IMR-90 (cell line): Measurements from ENCODE around the gene S100A3. TPM values are rescaled to one million over a fixed set of nuclear protein-coding genes. Genes with fewer than 3 reads are reported as not detected.
"Not testable (repeated sequence)": the region's sequence is repeated elsewhere in the genome, so short reads cannot be mapped to it uniquely, and the experiment has no call there.

Source experiments
- ATAC-seq: fragments of 200-7000 bp; cut with Tn5 transposase; 2 replicates; pipeline ENCODE4 v1.9.1; 2020; ENCODE audit warnings: low read depth, mild to moderate bottlenecking, moderate library complexity
- BruUV-seq: library from RNA; stranded (reverse); fragments of 400-500 nt; replicated peaks from 2 replicates; lab custom pipeline; 2021; lab: Mats Ljungman, UMichigan
- CTCF ChIA-PET: fragments of 300-600 bp; formaldehyde crosslinking; extraction: SDS; loops from one replicate; lab custom pipeline; 2021; ENCODE audit warnings: antibody characterized with exemption; lab: Yijun Ruan, JAX
- POLR2A ChIA-PET: fragments of 300-600 bp; sonication (Branson Sonifier 250); formaldehyde crosslinking; loops from one replicate; lab custom pipeline; 2022; ENCODE audit warnings: antibody characterized with exemption; ENCODE audit not compliant: unreplicated experiment; lab: Charles Lee
- DNase-seq: peaks from one replicate; pipeline ENCODE4 v3.0.0; 2013
- H2AFZ ChIP-seq: replicated peaks from 2 replicates; pipeline ENCODE3; 2013; ENCODE audit warnings: low read length, mild to moderate bottlenecking; ENCODE audit not compliant: poor library complexity
- H2AK5ac ChIP-seq: 2 replicates; pipeline ENCODE4 v1.6.1; 2013; ENCODE audit warnings: low read depth, low read length, inconsistent platforms
- H2AK9ac ChIP-seq: replicated peaks from 2 replicates; pipeline ENCODE3; 2013; ENCODE audit warnings: mild to moderate bottlenecking, low read depth, low read length, moderate library complexity; ENCODE audit not compliant: poor library complexity
- H2BK120ac ChIP-seq: 2 replicates; pipeline ENCODE4 v1.6.1; 2013; ENCODE audit warnings: low read depth, low read length, inconsistent platforms
- H2BK15ac ChIP-seq: 3 replicates; pipeline ENCODE4 v1.6.1; 2013; ENCODE audit warnings: low read depth, low read length, inconsistent platforms
- H2BK20ac ChIP-seq: 2 replicates; pipeline ENCODE4 v1.6.1; 2013; ENCODE audit warnings: low read depth, mild to moderate bottlenecking, inconsistent platforms, low read length, moderate library complexity
- H2BK5ac ChIP-seq: 2 replicates; pipeline ENCODE4 v1.6.1; 2013; ENCODE audit warnings: mild to moderate bottlenecking, low read depth, low read length, inconsistent platforms; ENCODE audit not compliant: poor library complexity, severe bottlenecking
- H3K14ac ChIP-seq: replicated peaks from 2 replicates; pipeline ENCODE4 v1.6.1; 2013; ENCODE audit warnings: low read depth, low read length, inconsistent platforms
- H3K18ac ChIP-seq: 2 replicates; pipeline ENCODE4 v1.6.1; 2013; ENCODE audit warnings: low read depth, low read length, control low read depth
- H3K23ac ChIP-seq: 2 replicates; pipeline ENCODE4 v1.6.1; 2013; ENCODE audit warnings: low read depth, low read length, inconsistent platforms
- H3K27ac ChIP-seq: 2 replicates; pipeline ENCODE4 v1.5.1; 2013; ENCODE audit warnings: mild to moderate bottlenecking, control low read depth, low read length; ENCODE audit not compliant: insufficient read depth
- H3K27me3 ChIP-seq: 2 replicates; pipeline ENCODE4 v1.6.1; 2013; ENCODE audit warnings: low read length; ENCODE audit not compliant: control insufficient read depth, insufficient read depth
- H3K36me3 ChIP-seq: 2 replicates; pipeline ENCODE4 v1.6.1; 2013; ENCODE audit warnings: low read length, mixed read lengths; ENCODE audit not compliant: control insufficient read depth, insufficient read depth
- H3K4ac ChIP-seq: 2 replicates; pipeline ENCODE4 v1.6.1; 2013; ENCODE audit warnings: low read depth, low read length, inconsistent platforms
- H3K4me1 ChIP-seq: 2 replicates; pipeline ENCODE4 v1.6.1; 2013; ENCODE audit warnings: low read length, mixed read lengths; ENCODE audit not compliant: control insufficient read depth, insufficient read depth
- H3K4me2 ChIP-seq: 2 replicates; pipeline ENCODE4 v1.6.1; 2013; ENCODE audit warnings: low read depth, mild to moderate bottlenecking, control low read depth, low read length, moderate library complexity
- H3K4me3 ChIP-seq: 2 replicates; pipeline ENCODE4 v1.5.1; 2013; ENCODE audit warnings: low read depth, mild to moderate bottlenecking, control low read depth, low read length, moderate library complexity; ENCODE audit not compliant: insufficient read depth
- H3K56ac ChIP-seq: 2 replicates; pipeline ENCODE4 v1.6.1; 2013; ENCODE audit warnings: low read length, inconsistent platforms; ENCODE audit not compliant: insufficient read depth; ENCODE audit errors: extremely low read depth
- H3K79me1 ChIP-seq, 2 experiments: 2 replicates each; pipeline ENCODE4 v1.6.1; 2013; ENCODE audit warnings: low read length in 2 of 2, inconsistent platforms in 1 of 2, low read depth in 1 of 2
- H3K9ac ChIP-seq: 2 replicates; pipeline ENCODE4 v1.6.1; 2013; ENCODE audit warnings: low read depth, low read length, control low read depth
- H3K9me1 ChIP-seq: 2 replicates; pipeline ENCODE4 v1.6.1; 2013; ENCODE audit warnings: low read length, inconsistent platforms; ENCODE audit not compliant: insufficient read depth
- H3K9me3 ChIP-seq: 2 replicates; pipeline ENCODE4 v1.6.1; 2013; ENCODE audit warnings: low read length; ENCODE audit not compliant: control insufficient read depth, insufficient read depth
- H4K20me1 ChIP-seq: 2 replicates; pipeline ENCODE4 v1.6.1; 2013; ENCODE audit warnings: low read length, inconsistent platforms; ENCODE audit not compliant: insufficient read depth
- H4K5ac ChIP-seq: 2 replicates; pipeline ENCODE4 v1.6.1; 2013; ENCODE audit warnings: mild to moderate bottlenecking, low read depth, low read length, control low read depth
- H4K8ac ChIP-seq, 2 experiments: 2 replicates each; pipeline ENCODE4 v1.6.1; 2013; ENCODE audit warnings: low read depth in 2 of 2, low read length in 2 of 2, control low read depth in 1 of 2, inconsistent platforms in 1 of 2
- H4K91ac ChIP-seq: 2 replicates; pipeline ENCODE4 v1.6.1; 2013; ENCODE audit warnings: low read depth, low read length, inconsistent platforms; ENCODE audit not compliant: insufficient read depth
- WGBS, 2 experiments: methylation state at CpG; one replicate each; pipeline versions ENCODE4 v1.1.5 to v1.1.7; 2013; ENCODE audit warnings: missing lambda C conversion rate in 2 of 2; ENCODE audit not compliant: insufficient read length in 1 of 2; ENCODE audit errors: extremely low coverage in 2 of 2; 5-methylcytosine and 5-hydroxymethylcytosine counted together
- dilution Hi-C: fragments of 300-500 bp; cut with HindIII; formaldehyde crosslinking; loops from one replicate; pipeline ENCODE4 v1.14.3; 2018; ENCODE audit warnings: low sequenced_read_pairs; ENCODE audit not compliant: unreplicated experiment
- in situ Hi-C: fragments of 300-500 bp; cut with MboI; formaldehyde crosslinking; loops from 3 replicates; pipeline ENCODE4 v1.14.3; 2019; ENCODE audit warnings: low sequenced_read_pairs, inconsistent platforms, mixed read lengths
- intact Hi-C: fragments of 100-400 bp; cut with micrococcal nuclease; formaldehyde crosslinking; loops from 2 replicates; pipeline ENCODE4 v1.10.0; 2022
- polyA plus RNA-seq, 3 experiments: library from polyadenylated mRNA; depleted of rRNA; stranded (reverse); fragments of >200 nt; gene quantifications; 2 replicates each; pipeline ENCODE4 v1.2.3, GENCODE V29; 2012; ENCODE audit warnings: low replicate concordance in 1 of 3
- total RNA-seq: library from RNA; depleted of rRNA; stranded (reverse); fragments of >200 nt; gene quantifications from 2 replicates; pipeline ENCODE4 v1.2.3, GENCODE V29; 2012

Gene S100A3
- total and polyA plus RNA-seq, 2 of the 4 experiments (the other 2 are of a cell fraction) = 2.9 to 4.5 TPM

GRCh38 chr1:153520137-153520691, 28.8 kb downstream of the S100A3 start:
- H3K4me2 ChIP-seq, in situ Hi-C loops, H3K4me3 ChIP-seq, H2BK120ac ChIP-seq, DNase-seq, H3K27ac ChIP-seq, H3K4me1 ChIP-seq, H4K20me1 ChIP-seq, dilution Hi-C loops, H3K56ac ChIP-seq, H3K36me3 ChIP-seq, H2BK20ac ChIP-seq, H3K9me3 ChIP-seq, H3K27me3 ChIP-seq, H3K79me1 ChIP-seq, intact Hi-C loops, H3K23ac ChIP-seq, H3K9me1 ChIP-seq, H3K18ac ChIP-seq, ATAC-seq, H2BK15ac ChIP-seq, H2BK5ac ChIP-seq, H2AK9ac ChIP-seq, H4K91ac ChIP-seq, H4K8ac ChIP-seq, H3K14ac ChIP-seq, BruUV-seq, H3K9ac ChIP-seq, H2AK5ac ChIP-seq, H4K5ac ChIP-seq, H2AFZ ChIP-seq, H3K4ac ChIP-seq: not testable (repeated sequence)
- CTCF ChIA-PET = interaction anchor here (0.7 to 2.3 kb wide), 3 partner anchors 9 to 107 kb away, joined by 3 to 8 read pairs (median 4); partner anchors contain the start of gene S100A13
- POLR2A ChIA-PET = interaction anchor here (0.8 kb wide), 1 partner anchor 12 kb away, joined by 4 read pairs; no protein-coding TSS in a partner anchor
- WGBS, 2 experiments = 83% methylated on average over 1 of the region's 5 CpGs; no CpG with 5 or more reads in 1 of the 2 experiments
